Peyer's patch (tissue), 4 donors: ENCODE data around the gene STYXL2.

Source experiments
- CTCF ChIP-seq, 6 experiments: fragments of 450-650 bp in 4 of 6; fragments of 200-600 bp in 2 of 6; sonication (generic) in 1 of 6; IDR thresholded peaks; one replicate each; pipeline ENCODE4 v1.5.1; 2017 to 2019; ENCODE audit warnings: antibody characterized with exemption in 6 of 6, mild to moderate bottlenecking in 3 of 6, moderate library complexity in 1 of 6
- POLR2A ChIP-seq, 2 donors: fragments of 450-650 bp; IDR thresholded peaks; one replicate each; pipeline ENCODE4 v1.5.1; 2017; ENCODE audit warnings: antibody characterized with exemption in 2 of 2, mild to moderate bottlenecking in 2 of 2, moderate library complexity in 2 of 2

DNA sequence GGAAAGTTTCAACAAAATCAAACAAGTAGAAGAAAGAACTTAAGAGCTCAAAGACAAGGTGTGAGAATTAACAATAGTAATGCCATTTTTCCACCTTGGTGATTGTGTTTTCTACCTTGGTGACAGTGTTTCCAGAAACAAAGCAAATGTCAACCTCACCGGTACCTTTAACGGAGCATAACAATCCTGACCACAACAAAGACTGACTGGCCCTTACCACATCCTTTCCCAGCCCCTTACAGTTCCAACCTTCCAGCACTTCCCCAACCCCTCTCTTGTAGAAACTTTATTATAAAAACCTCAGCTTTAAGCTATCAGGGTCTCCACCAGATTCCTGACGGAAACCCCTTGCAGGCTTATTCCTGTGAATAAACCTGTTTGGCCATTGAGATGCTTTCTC, 16.7 kb downstream of the STYXL2 start:
- TF ChIP-seq CTCF (IDR thresholded peaks at IDR 0.05) = no peak
- no peak for TF ChIP-seq POLR2A (IDR thresholded peaks at IDR 0.05)
